Activated naive CD8-positive, alpha-beta T cell treated with anti-CD3 and anti-CD28 coated beads, Interleukin-2, amount 50 U/mL, for 24 hours (primary cell): ENCODE results near the gene ADAMTS17.

Experiments
- ATAC-seq: fragments of 150-1000 bp; cut with Tn5 transposase; one replicate; pipeline ENCODE4 v1.10.0; 2021
- DNase-seq: peaks from one replicate; pipeline ENCODE4 v3.0.0; 2021
- H3K27ac Mint-ChIP-seq: one replicate; pipeline ENCODE4 v1.8.0; 2021; ENCODE audit warnings: mild to moderate bottlenecking, mixed read lengths
- H3K27me3 Mint-ChIP-seq: one replicate; pipeline ENCODE4 v1.8.0; 2021; ENCODE audit warnings: mixed read lengths
- H3K36me3 Mint-ChIP-seq: one replicate; pipeline ENCODE4 v1.8.0; 2021; ENCODE audit warnings: low read depth, mixed read lengths
- H3K4me1 Mint-ChIP-seq: one replicate; pipeline ENCODE4 v1.8.0; 2021; ENCODE audit warnings: mixed read lengths
- H3K4me3 Mint-ChIP-seq: one replicate; pipeline ENCODE4 v1.8.0; 2021; ENCODE audit warnings: mild to moderate bottlenecking, moderate library complexity, mixed read lengths
- H3K9me3 Mint-ChIP-seq: one replicate; pipeline ENCODE4 v1.8.0; 2021; ENCODE audit warnings: mixed read lengths

The ADAMTS17 gene

DNA sequence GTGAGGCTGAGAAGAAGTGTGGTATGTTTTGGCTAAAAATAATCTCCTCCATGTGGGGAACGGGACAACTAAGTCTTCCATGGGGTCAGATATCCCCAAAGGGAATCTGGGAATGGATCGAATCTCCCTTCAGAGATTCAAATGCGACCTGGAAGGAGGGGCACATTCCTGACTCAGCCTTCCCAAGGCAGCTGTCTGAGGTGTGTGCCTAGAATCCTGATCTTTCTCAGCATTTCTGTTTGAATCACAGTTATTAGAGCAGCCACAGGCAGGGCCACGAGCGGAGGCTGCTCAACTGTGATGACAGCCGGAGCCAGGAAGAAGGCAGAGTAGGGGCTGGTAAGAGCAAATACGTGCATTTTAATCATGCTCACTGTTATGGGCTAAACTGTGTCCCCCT lies 135.1 kb downstream of the ADAMTS17 start:
- Mint-ChIP-seq H3K27ac (no peak overlapping the region), H3K36me3 (peaks cover 1% of the 10 kb centered on the region), H3K9me3 (no peaks in the 10 kb centered on the region), H3K27me3 (peaks cover 5% of the 10 kb centered on the region), H3K4me1 (peaks cover 16% of the 10 kb centered on the region), H3K4me3 (no peak overlapping the region)
- ATAC-seq = no peak
- no peak for DNase-seq

DNA sequence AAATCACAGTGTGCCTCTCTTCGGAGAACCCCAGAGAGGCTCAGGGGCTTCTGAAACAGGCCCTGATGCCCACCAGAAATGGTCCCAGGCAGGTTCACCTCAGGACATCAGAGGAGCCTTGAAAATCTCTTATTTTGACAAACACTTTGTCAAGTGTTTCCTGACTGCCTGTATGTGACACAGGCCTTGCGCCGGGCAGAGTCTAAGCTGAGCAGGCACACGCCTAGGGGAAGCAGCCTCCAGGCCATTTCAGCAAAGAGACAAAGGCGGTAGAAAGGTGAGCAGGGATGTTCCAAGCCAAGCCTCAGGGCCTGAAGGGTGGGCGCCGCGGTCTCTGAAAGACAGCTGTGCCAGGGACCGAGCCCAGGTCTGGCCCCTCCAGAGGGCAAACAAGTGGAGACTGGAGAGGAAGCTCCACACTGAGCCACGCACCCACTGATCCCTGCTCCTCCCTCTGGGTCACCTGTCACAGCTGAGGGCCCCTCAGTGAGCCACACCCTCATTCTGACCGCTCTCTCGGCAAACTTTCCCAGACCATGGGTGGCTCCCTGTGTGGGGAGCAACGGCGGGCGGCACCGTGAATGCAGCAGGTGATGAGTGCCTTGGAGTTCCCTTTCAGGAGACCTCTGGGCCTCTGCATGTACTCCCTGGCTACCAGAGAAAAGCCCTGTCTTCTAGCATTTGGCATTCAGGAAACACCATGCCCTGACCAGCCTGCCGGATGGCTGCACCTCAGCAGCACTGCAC lies 136.1 kb downstream of the ADAMTS17 start:
- H3K4me3 Mint-ChIP-seq = no peak overlapping the region
- peaks cover 22% of the 10 kb centered on the region for H3K4me1 Mint-ChIP-seq
- no peak for DNase-seq
- H3K36me3 Mint-ChIP-seq = peaks cover 3% of the 10 kb centered on the region
- ATAC-seq = no peak
- no peak overlapping the region for H3K27ac Mint-ChIP-seq
- no peaks in the 10 kb centered on the region for H3K9me3 Mint-ChIP-seq
- peaks cover 5% of the 10 kb centered on the region for H3K27me3 Mint-ChIP-seq

DNA sequence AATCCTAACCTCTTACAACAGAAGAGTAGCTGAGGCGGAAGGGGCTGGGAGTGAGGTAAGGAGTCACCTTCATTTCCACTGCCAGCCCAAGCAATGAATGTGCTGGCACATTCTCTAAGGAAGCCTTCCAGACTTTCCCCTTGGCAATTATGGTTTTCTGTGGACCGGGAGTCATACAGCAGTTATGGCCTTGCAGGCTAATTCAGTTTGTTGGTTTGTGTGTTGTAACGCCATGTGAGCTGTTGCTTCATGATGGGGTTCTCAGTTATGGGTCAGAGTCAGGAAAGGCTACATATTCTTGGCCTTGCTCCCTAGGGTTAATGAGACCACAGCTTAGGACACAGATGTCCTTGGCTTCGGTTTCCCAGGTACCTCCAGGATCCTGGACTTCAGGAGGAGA lies 137.0 kb downstream of the ADAMTS17 start:
- no peak for ATAC-seq
- H3K9me3 Mint-ChIP-seq = no peaks in the 10 kb centered on the region
- H3K27ac Mint-ChIP-seq = no peak overlapping the region
- H3K27me3 Mint-ChIP-seq = peaks cover 5% of the 10 kb centered on the region
- H3K4me1 Mint-ChIP-seq = peaks cover 22% of the 10 kb centered on the region
- DNase-seq = no peak
- no peak overlapping the region for H3K4me3 Mint-ChIP-seq
- H3K36me3 Mint-ChIP-seq = peaks cover 3% of the 10 kb centered on the region

DNA sequence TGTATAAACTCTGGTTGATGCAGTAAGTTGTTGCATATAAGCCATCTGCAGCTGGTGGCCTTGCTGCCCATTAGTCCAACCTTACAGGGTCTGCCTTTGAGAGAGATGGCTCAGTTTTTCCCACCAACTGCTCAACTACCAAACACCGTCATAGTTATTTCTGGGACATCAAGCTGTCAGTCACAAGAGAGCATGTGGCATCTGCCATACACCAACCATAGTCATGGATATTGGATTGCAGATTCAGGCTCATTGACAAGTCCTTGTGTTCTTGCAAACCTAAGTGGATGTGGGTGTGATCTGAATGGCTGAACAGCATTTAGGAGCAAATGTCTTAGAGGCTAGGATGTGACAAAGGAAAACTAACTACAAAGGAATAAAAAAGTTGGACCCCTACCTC lies 137.6 kb downstream of the ADAMTS17 start:
- Mint-ChIP-seq H3K27me3 (peaks cover 5% of the 10 kb centered on the region), H3K9me3 (no peaks in the 10 kb centered on the region), H3K36me3 (peaks cover 3% of the 10 kb centered on the region), H3K27ac (no peak overlapping the region), H3K4me1 (peaks cover 22% of the 10 kb centered on the region), H3K4me3 (no peak overlapping the region)
- DNase-seq = no peak
- ATAC-seq = no peak

DNA sequence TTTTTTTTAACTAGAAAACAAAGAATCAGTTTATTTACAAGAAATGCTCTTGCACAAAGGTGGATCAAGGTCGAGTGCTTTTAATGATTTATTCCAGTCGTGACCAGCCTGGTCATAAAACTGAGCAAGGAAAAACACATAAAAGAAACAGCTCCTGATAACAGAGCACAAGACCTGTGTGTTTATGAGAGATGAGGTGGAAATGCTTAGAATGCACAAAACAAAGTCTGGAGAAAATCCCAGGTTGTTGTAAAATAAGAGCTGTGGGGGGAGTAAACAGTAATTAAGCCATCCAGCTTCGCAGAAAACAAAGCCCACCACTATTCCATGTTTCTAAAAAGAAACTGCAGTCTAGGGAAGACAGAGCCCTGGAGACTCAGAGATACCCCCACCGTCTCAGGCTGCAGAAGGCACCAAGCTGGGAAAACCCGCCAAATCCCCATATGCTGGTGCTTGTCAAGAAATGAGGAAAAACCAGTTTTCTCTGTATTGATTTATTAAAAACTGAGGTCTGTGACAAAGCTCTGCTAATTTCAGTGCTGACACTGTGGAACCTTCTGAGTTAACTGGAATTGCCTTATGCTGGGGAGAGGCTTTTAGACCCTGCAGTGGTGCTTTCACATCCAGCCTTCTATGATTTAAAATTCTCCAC lies 139.3 kb downstream of the ADAMTS17 start:
- Mint-ChIP-seq H3K4me3 (no peak overlapping the region), H3K36me3 (peaks cover 3% of the 10 kb centered on the region), H3K27ac (no peak overlapping the region), H3K27me3 (peaks cover 5% of the 10 kb centered on the region), H3K4me1 (peaks cover 22% of the 10 kb centered on the region), H3K9me3 (no peaks in the 10 kb centered on the region)
- DNase-seq (no peak), ATAC-seq (no peak)

DNA sequence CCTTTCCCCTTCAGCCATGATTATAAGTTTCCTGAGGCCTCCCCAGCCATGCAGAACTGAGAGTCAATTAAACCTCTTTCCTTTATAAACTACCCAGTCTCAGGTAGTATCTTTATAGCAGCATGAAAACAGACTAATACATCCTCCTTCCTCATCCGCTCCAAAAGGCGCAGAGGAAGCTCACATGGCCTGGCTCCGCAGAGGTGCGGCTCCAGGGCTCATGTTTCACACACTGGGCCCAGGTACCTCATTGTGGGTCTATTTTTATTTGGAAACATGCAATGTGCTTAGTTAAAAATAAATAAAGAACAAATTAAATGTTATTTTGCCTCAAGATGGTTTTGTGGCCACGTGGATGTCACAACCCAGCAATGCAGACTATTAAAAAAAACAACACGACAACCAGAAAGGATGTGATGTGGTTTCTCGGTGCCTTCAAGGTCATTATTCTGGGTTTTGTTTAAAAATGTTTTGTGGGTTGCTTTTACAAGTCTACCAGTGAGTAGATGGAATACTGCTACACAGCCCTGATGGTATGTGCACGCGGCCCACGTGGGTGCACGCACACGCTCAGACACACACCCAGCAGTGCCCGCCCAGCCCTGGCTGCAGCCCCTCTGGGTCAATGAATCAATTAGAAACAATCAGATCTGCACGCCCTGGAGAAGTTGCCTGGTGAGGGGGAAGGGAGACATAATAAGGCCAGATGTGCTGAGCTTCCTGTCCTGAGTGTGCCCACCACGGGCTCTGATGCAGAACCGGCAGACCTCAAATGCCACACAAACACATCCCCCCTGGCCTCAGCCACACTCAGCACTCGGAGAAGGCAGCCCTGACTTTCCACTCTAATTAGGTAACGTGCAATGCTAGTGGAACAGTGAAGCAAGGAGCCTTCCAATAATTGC lies 140.1 kb downstream of the ADAMTS17 start:
- ATAC-seq (peak; percentile 85), DNase-seq (peak; percentile 36)
- H3K4me3 Mint-ChIP-seq = no peak overlapping the region
- no peaks in the 10 kb centered on the region for H3K9me3 Mint-ChIP-seq
- peak overlapping the region; percentile 58 for H3K27ac Mint-ChIP-seq
- peaks cover 3% of the 10 kb centered on the region for H3K36me3 Mint-ChIP-seq
- H3K4me1 Mint-ChIP-seq = peaks cover 22% of the 10 kb centered on the region
- peaks cover 5% of the 10 kb centered on the region for H3K27me3 Mint-ChIP-seq

DNA sequence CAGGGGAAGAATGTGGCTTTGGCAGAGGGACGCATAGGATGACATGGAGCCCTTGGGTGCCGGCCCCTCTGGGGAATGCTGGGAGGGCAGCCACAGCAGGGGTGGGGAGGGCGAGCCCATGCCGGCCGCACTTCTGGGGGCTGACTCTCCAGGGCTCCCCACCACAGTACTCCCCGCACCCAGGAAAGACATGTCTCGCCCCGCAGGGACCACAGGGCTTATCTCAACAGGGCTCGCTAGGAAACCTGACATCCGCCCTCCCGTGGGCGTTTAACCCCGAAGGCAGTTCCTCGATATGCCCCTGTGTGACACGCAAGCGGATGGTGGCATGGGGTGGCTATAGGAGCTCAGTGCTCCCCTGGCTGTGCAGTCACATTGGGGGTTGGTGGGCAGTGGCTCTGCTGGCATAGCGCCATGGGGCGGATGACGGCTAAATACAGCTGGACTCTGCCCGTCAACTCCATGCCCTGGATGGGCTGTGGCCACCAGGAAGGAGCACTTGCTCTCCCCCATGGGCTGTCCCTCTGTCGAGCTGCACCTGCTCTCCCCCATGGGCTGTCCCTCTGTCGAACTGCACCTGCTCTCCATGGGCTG lies 141.4 kb downstream of the ADAMTS17 start:
- H3K27ac Mint-ChIP-seq = no peak overlapping the region
- no peak for DNase-seq
- H3K27me3 Mint-ChIP-seq = peaks cover 5% of the 10 kb centered on the region
- H3K4me1 Mint-ChIP-seq = peaks cover 22% of the 10 kb centered on the region
- peaks cover 3% of the 10 kb centered on the region for H3K36me3 Mint-ChIP-seq
- no peak overlapping the region for H3K4me3 Mint-ChIP-seq
- no peaks in the 10 kb centered on the region for H3K9me3 Mint-ChIP-seq
- no peak for ATAC-seq

DNA sequence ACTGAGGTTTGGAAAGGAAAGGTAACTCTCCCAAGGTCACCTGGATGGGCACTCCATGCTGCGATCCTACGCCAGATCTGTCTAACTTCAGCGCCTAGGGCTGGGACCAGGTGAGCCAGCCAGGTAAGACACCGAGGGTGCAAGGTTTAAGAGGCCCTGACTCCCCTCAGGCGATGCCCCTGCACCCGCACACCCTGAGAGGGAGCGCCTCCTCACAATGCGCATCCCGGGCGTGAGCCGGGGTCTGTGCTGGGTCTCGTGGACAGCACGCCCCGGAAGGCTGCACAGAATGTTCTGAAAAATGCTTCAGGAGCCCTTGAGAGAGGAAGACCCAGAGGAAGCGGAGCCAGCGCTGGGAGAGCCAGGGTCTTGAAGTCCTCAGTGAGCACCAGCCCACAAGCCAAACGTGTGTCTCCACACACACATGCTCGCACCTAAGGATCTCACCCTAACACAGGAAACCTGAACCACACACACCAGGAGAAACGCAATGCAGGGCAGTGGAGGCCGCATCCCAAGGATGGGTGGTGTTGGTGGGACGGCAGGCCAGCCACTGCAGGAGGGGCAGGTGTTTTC lies 142.0 kb downstream of the ADAMTS17 start:
- no peaks in the 10 kb centered on the region for H3K9me3 Mint-ChIP-seq
- peaks cover 5% of the 10 kb centered on the region for H3K27me3 Mint-ChIP-seq
- H3K36me3 Mint-ChIP-seq = peaks cover 3% of the 10 kb centered on the region
- H3K27ac Mint-ChIP-seq = no peak overlapping the region
- no peak for ATAC-seq
- no peak overlapping the region for H3K4me3 Mint-ChIP-seq
- no peak for DNase-seq
- peaks cover 22% of the 10 kb centered on the region for H3K4me1 Mint-ChIP-seq

DNA sequence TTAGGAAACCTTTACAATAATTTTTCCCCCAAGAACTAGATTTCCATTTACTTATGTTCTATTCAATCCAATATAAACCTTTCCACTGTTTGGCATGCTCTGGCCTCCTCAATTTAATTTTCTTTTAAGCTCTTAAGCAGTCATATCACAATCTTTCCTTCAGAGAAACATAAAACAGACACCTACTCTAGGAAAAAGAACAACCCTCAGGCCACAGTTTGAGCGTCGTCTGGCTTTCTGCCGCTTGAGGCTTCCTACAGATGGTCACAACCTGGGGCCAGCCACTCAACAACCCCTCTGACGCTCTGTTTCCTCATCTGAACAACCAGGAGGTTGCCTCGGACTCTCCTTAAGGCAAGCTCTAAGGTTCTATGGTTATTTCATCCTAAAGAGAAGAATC lies 143.3 kb downstream of the ADAMTS17 start:
- Mint-ChIP-seq H3K9me3 (no peaks in the 10 kb centered on the region), H3K27ac (no peak overlapping the region), H3K4me3 (no peak overlapping the region), H3K4me1 (peaks cover 20% of the 10 kb centered on the region), H3K27me3 (peaks cover 2% of the 10 kb centered on the region), H3K36me3 (peaks cover 2% of the 10 kb centered on the region)
- DNase-seq (no peak), ATAC-seq (no peak)

DNA sequence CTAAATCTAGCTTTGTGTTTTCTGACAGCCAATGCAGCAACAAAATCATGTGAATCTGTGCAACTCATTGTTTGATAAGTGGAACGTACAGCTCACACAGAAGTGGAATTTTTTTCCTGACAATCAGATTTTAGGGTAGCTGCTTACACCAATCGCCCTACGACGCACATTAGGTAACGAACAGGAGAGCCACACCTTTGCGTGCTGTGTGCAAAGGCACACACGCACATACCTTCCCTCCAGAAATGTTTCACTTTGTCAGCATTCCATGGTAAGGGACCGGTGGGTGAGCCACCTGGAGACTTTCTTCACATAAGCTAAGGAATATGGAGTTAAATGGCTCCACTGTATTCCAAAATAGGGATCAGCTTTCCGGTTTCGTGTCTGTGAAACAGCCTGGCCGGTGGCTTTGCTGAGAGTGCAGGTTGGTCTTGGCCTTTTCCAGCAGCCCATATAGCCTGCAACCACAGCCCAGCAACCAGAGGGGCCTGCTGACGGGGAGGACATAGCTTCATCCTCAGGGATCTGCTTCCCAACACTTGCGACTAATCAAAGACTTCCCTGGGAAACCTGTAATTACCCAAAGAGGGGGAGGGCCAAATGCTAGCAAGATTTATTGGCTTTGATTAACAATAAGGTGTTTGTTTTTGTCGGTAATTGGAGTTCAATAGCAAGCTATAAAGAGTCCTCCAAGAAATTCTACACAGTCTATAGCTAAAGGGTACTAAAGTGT lies 145.3 kb downstream of the ADAMTS17 start:
- ATAC-seq = no peak
- Mint-ChIP-seq H3K27ac (no peak overlapping the region), H3K9me3 (no peaks in the 10 kb centered on the region)

DNA sequence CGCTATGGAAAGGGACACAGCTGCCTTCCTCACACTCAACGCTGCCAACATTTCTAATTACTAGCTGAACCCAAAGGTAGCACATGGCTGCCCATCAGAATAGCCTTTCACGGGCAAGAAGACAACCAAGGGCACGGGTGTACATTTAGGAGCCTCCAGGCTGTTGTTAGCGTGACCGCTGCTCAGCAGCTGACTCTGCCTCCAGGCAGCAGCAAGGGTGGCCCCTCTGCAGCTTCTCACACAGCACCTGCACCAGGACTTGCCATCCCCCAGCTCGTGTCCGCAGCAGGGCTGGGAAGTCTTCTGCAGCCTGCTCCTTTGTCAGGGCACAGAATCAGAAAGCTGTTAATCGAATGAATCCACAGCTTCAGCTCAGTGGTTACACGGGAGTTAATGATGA lies 146.8 kb downstream of the ADAMTS17 start:
- no peaks in the 10 kb centered on the region for H3K9me3 Mint-ChIP-seq
- no peaks in the 10 kb centered on the region for H3K4me1 Mint-ChIP-seq
- H3K27me3 Mint-ChIP-seq = no peaks in the 10 kb centered on the region
- ATAC-seq (no peak), DNase-seq (no peak)
- H3K27ac Mint-ChIP-seq = no peak overlapping the region
- H3K4me3 Mint-ChIP-seq = no peak overlapping the region
- no peaks in the 10 kb centered on the region for H3K36me3 Mint-ChIP-seq

More for the DNA sequence above, 145.3 kb downstream of the ADAMTS17 start:
- Mint-ChIP-seq H3K27me3 (no peaks in the 10 kb centered on the region), H3K4me1 (peaks cover 5% of the 10 kb centered on the region), H3K4me3 (no peak overlapping the region), H3K36me3 (peaks cover 2% of the 10 kb centered on the region)
- DNase-seq = no peak

DNA sequence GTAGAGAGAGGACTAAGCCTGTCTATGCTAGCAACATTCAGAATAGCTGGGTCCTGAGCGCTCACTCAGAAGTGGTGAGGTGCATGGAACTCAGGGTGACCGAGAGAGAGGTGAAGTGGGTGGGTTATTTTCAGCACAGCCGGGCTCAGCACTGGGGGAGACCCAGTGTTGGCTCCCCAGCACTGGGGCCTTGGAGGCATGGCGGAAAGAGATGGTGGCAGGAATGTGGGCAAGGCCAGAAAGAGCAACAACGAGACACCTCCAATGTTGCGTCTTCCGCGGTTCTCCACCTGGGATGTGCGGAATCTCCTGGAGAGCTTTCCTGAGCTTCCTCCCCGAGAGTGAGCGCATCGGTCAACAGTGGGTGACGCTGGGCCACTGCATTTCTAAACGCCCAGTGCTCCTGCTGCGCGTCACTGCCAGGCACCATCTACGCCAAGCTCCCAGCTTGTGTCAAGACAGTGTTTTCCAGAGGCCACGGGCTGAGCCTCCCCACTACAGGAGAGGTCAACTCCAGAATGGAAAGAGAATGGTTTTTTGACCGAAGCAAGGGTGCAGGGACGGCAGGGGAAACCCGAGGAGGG lies 148.4 kb downstream of the ADAMTS17 start:
- H3K36me3 Mint-ChIP-seq = no peaks in the 10 kb centered on the region
- H3K4me1 Mint-ChIP-seq = no peaks in the 10 kb centered on the region
- no peak overlapping the region for H3K27ac Mint-ChIP-seq
- no peak for DNase-seq
- H3K27me3 Mint-ChIP-seq = no peaks in the 10 kb centered on the region
- no peaks in the 10 kb centered on the region for H3K9me3 Mint-ChIP-seq
- no peak overlapping the region for H3K4me3 Mint-ChIP-seq
- no peak for ATAC-seq
